ENCODE results near the gene ASCL5. TPM values are rescaled to one million over a fixed set of nuclear protein-coding genes. Genes with fewer than 3 reads are reported as not detected.

Gene ASCL5
- total and polyA plus RNA-seq, 3 donors from 2014 or later, result 0.24 TPM; not detected in 2

DNA sequence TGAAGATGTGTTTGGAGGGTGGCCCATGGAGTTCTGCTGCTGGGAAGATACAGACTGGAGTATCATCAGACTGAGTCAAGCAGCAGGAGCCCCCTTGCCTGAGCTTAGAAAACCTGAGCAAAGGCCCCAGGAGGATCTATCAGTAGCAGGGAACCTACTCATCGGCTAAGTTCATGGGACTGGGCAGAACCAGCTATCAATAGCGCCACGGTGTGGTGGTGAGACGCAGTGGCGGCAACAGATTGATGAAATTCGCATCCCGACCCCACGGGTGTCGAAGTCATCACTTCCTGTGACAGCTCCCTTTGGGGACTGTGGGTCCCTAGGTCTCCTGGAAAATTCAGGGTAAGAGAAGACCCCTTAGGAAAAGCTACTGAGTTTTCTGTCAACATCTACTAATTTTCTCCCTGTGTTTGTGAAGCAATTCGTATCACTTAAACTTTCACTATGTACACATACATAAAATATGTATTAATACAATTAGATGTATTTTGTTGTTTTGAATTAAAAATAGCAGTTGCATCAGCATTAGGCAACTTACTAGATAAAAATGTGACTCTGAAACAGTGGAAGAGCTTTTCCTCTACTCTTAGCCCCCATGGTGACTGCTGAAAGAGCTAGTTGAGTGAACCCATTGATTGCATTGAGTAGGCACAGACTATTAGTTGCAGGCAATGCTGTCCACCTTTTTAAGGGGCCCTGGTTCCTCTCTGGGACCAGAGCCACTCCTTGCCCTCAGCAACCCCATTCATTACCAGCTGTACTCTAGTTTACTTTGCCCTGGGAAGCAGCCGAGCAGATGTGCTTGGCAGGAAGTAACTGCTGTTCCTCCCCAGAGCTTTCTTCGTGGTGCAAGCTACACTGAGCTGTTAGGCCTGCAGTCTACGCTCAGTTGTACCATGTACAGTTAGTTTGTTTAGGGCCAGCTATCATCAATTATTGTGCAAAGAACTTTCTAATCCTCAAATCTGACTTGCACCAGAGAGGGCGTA is 7.5 kb downstream of the ASCL5 start:
- no peaks in the 10 kb centered on the region for H3K36me3 ChIP-seq (ENCODE audit: low read depth, missing control alignments)
- H3K4me3 ChIP-seq, result no peak overlapping the region
- intact Hi-C loops (cut with DNase I; ENCODE audit: low total_unique reads), result loop anchor here (10.0 kb wide), 1 partner anchor 145 kb away; no protein-coding TSS in a partner anchor
- no peak overlapping the region for H3K27ac ChIP-seq
- no peaks in the 10 kb centered on the region for H3K9me3 ChIP-seq
- no peaks in the 10 kb centered on the region for H3K27me3 ChIP-seq
- peaks cover 8% of the 10 kb centered on the region for H3K4me1 ChIP-seq
- peak; percentile 47 for DNase-seq
- WGBS, 2 donors, result 49 to 53% methylated on average over 14 of the region's 14 CpGs
- TF ChIP-seq, protein P1, sequence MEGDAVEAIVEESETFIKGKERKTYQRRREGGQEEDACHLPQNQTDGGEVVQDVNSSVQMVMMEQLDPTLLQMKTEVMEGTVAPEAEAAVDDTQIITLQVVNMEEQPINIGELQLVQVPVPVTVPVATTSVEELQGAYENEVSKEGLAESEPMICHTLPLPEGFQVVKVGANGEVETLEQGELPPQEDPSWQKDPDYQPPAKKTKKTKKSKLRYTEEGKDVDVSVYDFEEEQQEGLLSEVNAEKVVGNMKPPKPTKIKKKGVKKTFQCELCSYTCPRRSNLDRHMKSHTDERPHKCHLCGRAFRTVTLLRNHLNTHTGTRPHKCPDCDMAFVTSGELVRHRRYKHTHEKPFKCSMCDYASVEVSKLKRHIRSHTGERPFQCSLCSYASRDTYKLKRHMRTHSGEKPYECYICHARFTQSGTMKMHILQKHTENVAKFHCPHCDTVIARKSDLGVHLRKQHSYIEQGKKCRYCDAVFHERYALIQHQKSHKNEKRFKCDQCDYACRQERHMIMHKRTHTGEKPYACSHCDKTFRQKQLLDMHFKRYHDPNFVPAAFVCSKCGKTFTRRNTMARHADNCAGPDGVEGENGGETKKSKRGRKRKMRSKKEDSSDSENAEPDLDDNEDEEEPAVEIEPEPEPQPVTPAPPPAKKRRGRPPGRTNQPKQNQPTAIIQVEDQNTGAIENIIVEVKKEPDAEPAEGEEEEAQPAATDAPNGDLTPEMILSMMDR (IDR thresholded peaks at IDR 0.05), result peak in 2 of 3 experiments; percentile 39 to 45
- no peak for TF ChIP-seq POLR2A (IDR thresholded peaks at IDR 0.05)

DNA sequence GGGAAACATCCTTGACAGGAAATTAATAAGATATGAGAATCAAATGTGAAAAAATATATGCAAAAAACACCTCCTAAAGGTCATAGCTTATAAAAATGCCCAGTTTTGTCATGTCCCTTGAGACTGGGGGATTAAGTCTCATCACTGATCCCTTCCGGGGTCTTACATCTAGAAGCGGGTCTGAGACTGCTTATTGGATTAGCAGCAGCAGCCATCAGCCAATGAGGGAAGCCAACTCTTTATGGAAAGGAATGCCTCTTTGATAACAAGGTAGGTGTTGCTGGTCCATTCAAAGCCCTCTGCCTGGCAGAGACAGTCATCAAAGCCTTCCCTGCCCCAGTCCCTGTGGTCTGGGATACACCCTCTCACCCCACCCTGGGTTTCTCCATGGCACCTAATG is 10.9 kb downstream of the ASCL5 start:
- Histone ChIP-seq H3K27ac (no peak overlapping the region), H3K9me3 (no peaks in the 10 kb centered on the region), H3K4me3 (no peak overlapping the region), H3K36me3 (ENCODE audit: low read depth, missing control alignments) (no peaks in the 10 kb centered on the region), H3K4me1 (peaks cover 8% of the 10 kb centered on the region), H3K27me3 (no peaks in the 10 kb centered on the region)
- no peak for TF ChIP-seq POLR2A (IDR thresholded peaks at IDR 0.05)
- TF ChIP-seq, protein P1 (IDR thresholded peaks at IDR 0.05), result no peak
- intact Hi-C loops (cut with DNase I; ENCODE audit: low total_unique reads), result loop anchor here (10.0 kb wide), 1 partner anchor 141 kb away; no protein-coding TSS in a partner anchor
- WGBS, 2 donors, result 77 to 90% methylated on average over 2 of the region's 2 CpGs
- no peak for DNase-seq

DNA sequence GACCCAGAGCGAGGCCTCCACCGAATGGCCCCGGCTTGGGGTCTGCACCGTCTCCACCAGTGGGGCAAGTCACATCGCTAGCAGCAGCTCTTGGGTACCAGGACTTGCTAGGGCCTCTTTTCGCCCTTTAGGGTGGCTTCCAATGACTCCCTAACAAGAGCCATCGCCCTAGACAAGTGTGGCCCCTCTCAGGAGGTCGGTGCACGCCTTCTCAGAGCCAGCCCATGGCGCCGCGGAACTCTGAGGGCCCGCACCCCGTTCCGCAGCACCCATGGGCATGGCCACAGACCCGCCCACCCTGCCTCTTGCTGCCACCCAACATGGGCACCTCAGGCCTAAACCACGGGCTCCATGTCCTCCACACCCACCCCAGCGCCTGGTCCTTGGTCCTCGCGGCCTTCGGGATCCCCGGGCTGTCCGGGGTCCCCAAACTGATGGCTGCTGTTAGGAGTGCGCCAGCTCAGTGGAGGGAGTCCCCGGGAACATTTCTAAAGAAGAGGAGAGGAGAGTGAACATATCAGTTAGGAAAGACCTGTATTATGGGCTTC is 11.5 kb downstream of the ASCL5 start:
- TF ChIP-seq POLR2A (IDR thresholded peaks at IDR 0.05), result no peak
- TF ChIP-seq, protein P1 (IDR thresholded peaks at IDR 0.05), result no peak
- WGBS, 2 donors, result 68 to 71% methylated on average over 20 to 25 of the region's 25 CpGs

DNA sequence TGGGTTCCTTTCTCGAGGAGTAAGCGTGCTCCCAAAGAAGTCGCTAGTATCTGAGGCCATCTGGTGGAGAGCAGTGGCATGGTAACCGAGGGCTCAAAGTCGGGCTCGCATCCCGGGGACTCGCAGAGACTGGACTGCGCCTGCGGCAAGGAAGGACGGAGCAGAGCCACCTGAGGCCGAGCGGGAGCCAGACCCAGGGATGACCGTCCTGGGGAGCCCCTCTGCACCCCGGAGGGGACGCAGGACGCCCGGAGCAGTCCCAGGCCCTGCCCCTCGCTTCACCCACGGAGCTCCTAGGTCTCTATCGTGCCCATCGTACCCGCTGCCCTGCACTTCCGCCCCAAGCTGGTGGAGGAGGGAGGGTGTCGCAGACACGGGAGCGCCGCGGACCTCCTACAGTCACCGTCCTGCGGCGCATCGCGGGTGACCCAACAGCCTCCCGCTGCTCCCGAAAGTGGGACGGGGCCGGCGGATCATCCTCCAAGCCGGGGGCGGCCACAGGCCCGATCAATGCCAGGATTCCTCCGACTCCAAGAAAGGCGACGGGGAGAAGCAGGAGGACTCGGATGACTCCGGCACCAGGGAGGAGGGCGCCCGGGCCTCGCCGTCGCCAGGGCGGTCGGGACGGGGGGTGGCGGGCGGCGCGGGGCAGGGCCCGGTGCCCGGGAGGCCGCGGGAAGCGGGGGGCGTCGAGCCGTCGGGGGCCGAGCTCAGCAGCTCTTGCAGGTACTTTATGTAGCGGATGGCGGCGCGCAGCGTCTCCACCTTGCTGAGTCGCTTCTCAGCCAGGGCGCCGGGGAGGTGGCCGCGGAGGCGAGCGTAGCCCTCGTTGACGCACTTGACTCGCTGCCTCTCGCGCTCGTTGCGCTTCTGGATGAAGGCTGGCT is 12.5 kb downstream of the ASCL5 start:
- no peak for TF ChIP-seq POLR2A (IDR thresholded peaks at IDR 0.05)
- TF ChIP-seq, protein P1 (IDR thresholded peaks at IDR 0.05), result peak; percentile 73 to 80 (median 80)
- 2% methylated on average over 73 of the region's 88 CpGs; no CpG with 5 or more reads in 1 of the 2 donors for WGBS, 2 donors

More for the DNA sequence above, 11.5 kb downstream of the ASCL5 start:
- no peak overlapping the region for H3K27ac ChIP-seq
- intact Hi-C loops (cut with DNase I; ENCODE audit: low total_unique reads), result loop anchor here (10.0 kb wide), 1 partner anchor 141 kb away; no protein-coding TSS in a partner anchor
- H3K27me3 ChIP-seq, result no peaks in the 10 kb centered on the region
- peak overlapping the region; percentile 56 to 69 for H3K4me3 ChIP-seq
- no peaks in the 10 kb centered on the region for H3K9me3 ChIP-seq
- H3K36me3 ChIP-seq (ENCODE audit: low read depth, missing control alignments), result no peaks in the 10 kb centered on the region
- DNase-seq, result no peak
- H3K4me1 ChIP-seq, result peaks cover 8% of the 10 kb centered on the region

More for the DNA sequence above, 12.5 kb downstream of the ASCL5 start:
- intact Hi-C loops (cut with DNase I; ENCODE audit: low total_unique reads), result loop anchor here (10.0 kb wide), 1 partner anchor 140 kb away; no protein-coding TSS in a partner anchor
- no peaks in the 10 kb centered on the region for H3K36me3 ChIP-seq (ENCODE audit: low read depth, missing control alignments)
- H3K4me1 ChIP-seq, result peaks cover 3% of the 10 kb centered on the region
- H3K27ac ChIP-seq, result no peak overlapping the region
- no peaks in the 10 kb centered on the region for H3K9me3 ChIP-seq
- DNase-seq, result peak; percentile 95
- peak overlapping the region; percentile 56 to 69 for H3K4me3 ChIP-seq
- no peaks in the 10 kb centered on the region for H3K27me3 ChIP-seq
